NCI-H146 treated with DMSO at 0.1 percent for 48 hours (cell line): ENCODE results near the gene ST6GALNAC5.

Experiments
- DNase-seq: peaks from one replicate; lab custom pipeline; 2025; ENCODE audit not compliant: unreplicated experiment; lab: John Stamatoyannopoulos, UW

The ST6GALNAC5 gene

GRCh38 chr1:77096496-77097255 lies 229.4 kb downstream of the ST6GALNAC5 start:
- no peak for DNase-seq

DNA sequence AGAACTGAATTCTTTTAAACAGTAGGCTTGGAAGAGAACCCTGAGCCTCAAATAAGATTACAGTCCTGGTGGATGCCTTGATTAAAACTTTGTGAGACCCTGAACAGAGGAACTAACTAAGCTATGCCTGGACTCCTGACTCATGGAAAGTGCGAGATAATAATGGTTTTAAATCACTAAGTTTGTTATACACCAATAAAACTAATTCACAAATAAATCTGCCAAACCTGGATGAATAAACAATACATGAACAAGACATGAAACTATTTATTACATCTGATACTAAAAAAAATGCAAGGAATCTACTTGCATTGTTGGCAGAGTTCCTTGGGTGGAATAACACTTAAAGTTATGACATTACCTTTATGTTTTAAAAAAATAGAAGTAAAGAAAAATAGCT lies 233.6 kb downstream of the ST6GALNAC5 start:
- DNase-seq: no peak

GRCh38 chr1:77103486-77103885 lies 236.2 kb downstream of the ST6GALNAC5 start:
- DNase-seq: no peak

- DNase-seq: no peak
Measured at GRCh38 chr1:77104672-77105071, 237.4 kb downstream of the ST6GALNAC5 start.
